AG09309 (cell line): Measurements from ENCODE around the gene PSTPIP1.

Experiments used
- DNase-seq: peaks from one replicate; pipeline ENCODE4 v3.0.0-alpha.2; 2010; ENCODE audit warnings: low read depth
- H3K4me3 ChIP-seq: 2 replicates; pipeline ENCODE4 v1.5.1; 2011; ENCODE audit warnings: mild to moderate bottlenecking, low read depth, low read length, moderate library complexity; ENCODE audit not compliant: control insufficient read depth
- TF ChIP-seq, protein P1 (sequence below): IDR thresholded peaks from 2 replicates; pipeline ENCODE4 v1.5.1; 2011; ENCODE audit warnings: mild to moderate bottlenecking, low read depth, low read length, inconsistent platforms; ENCODE audit not compliant: insufficient read depth, control insufficient read depth; ENCODE audit errors: missing control alignments

Gene PSTPIP1

DNA sequence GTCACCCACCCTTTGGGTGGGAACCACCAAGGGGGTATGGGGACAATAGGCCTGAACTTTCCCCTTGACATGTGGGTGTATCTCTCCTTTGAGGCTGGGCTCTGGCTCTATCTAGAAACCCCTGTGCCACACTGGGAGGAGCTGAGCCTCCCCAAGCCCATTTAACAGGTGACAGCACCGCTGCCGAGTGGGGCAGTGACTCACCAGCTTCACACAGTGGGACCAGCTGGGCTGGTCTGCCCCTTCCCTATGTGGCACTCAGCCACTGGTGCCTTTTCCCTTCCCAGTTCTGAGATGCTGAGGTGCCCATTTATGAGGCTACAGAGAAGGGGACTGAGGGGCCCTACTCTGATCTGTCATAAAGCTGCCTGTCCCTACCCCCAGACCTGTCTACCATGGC is 5.1 kb downstream of the PSTPIP1 start:
- TF ChIP-seq, protein P1, sequence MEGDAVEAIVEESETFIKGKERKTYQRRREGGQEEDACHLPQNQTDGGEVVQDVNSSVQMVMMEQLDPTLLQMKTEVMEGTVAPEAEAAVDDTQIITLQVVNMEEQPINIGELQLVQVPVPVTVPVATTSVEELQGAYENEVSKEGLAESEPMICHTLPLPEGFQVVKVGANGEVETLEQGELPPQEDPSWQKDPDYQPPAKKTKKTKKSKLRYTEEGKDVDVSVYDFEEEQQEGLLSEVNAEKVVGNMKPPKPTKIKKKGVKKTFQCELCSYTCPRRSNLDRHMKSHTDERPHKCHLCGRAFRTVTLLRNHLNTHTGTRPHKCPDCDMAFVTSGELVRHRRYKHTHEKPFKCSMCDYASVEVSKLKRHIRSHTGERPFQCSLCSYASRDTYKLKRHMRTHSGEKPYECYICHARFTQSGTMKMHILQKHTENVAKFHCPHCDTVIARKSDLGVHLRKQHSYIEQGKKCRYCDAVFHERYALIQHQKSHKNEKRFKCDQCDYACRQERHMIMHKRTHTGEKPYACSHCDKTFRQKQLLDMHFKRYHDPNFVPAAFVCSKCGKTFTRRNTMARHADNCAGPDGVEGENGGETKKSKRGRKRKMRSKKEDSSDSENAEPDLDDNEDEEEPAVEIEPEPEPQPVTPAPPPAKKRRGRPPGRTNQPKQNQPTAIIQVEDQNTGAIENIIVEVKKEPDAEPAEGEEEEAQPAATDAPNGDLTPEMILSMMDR = no peak
- DNase-seq = no peak
- H3K4me3 ChIP-seq = no peak overlapping the region

DNA sequence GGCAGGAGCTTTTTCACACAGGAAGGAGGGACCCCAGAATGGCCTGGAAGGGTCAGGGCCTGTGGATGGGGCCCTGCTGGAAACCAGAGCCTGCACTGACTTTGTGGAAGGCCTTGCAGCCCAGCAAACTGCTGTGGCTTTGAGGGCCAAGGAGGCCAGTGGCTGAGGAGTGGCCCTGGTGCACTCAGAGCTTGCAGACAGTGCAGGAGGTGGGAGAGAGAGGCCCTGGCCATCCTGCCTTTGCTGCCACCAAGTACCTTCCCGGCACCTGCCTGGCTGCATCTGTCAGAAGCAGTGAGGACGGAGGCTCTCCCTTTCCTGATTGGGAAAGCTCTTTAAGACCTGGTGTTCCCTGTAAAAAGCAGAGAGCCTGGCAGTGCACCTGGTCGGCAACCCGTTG is 6.4 kb downstream of the PSTPIP1 start:
- no peak overlapping the region for H3K4me3 ChIP-seq
- DNase-seq = no peak
- TF ChIP-seq, protein P1 = no peak

DNA sequence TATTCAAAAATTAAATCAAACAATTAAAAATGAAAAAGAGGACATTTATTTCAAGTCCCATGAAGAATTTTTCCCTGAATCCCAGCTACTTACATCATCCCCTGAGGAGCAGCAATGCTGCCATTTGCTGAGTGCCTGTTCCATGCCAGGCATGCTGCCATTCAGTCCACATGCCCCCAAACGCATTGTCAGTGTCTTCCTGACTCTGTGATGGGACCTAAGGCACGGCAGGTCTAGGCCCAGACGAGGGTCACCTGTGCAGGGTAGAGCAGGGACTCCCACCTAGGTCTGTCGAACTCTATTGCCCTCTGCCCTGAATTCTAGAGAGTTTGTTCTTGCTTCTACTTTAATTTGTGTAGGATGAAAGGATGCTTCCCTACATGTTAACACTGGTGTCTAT is 7.0 kb downstream of the PSTPIP1 start:
- TF ChIP-seq, protein P1 = no peak
- DNase-seq = no peak
- no peak overlapping the region for H3K4me3 ChIP-seq

DNA sequence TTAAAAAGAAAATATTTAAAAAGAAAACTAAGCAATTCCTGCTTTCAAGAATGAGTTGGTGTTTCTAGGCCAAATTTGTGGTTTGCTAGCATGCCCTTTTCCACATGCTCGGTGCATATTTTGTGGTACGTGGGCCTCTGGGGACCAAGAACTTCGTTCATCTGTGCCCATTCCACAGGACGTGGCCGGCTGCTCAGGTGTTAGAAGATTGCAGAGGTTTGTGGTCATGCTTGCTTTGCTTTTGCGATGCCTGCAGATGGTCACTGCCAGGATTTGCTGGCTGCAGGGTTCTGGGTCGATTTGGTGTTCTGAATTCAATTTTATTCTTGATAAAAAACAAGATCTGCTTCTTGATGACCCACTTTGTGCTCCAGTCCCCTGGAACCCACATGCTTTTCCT is 7.5 kb downstream of the PSTPIP1 start:
- H3K4me3 ChIP-seq = no peak overlapping the region
- TF ChIP-seq, protein P1 = no peak
- DNase-seq = no peak

DNA sequence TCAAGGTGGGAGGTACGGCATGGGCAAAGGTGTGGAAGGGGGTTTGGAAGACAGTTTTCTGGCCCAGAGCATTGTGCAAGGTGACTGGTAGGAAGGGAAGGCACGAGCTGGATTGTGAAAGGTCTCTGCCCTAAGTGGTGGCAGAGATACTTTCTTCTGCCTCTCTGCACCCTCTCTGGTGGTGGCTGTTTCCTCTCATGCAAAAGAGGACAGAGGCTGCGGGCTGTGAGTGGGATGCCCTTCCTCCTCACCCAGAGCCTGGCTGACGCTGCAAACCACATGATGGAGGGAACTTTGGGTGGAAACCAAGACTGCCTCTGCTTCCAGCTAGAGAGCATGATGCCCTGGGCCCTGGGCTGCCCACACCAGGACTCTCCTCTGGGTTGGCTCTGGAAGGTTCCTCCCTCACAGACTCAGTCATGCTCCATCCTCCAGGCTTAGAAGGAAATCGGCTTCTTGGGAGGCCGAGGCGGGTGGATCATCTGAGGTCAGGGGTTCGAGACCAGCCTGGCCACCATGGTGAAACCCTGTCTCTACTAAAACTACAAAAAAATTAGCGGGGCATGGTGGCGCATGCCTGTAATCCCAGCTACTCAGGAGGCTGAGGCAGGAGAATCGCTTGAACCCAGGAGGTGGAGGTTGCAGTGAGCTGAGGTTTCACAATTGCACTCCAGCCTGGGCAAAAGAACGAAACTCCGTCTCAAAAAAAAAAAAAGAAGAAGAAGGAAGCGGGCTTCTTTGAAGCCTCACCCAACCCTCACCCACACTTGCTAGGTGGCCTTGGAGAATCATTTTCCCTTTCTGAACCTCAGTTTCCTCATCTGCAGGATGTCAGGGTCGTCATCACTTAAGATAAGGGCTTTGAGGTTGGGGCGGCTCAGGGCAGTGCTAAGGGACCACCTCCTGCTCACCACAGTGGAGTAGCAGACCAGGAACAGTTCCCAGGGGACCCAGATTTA is 8.3 kb downstream of the PSTPIP1 start:
- TF ChIP-seq, protein P1 = no peak
- no peak for DNase-seq
- no peak overlapping the region for H3K4me3 ChIP-seq

DNA sequence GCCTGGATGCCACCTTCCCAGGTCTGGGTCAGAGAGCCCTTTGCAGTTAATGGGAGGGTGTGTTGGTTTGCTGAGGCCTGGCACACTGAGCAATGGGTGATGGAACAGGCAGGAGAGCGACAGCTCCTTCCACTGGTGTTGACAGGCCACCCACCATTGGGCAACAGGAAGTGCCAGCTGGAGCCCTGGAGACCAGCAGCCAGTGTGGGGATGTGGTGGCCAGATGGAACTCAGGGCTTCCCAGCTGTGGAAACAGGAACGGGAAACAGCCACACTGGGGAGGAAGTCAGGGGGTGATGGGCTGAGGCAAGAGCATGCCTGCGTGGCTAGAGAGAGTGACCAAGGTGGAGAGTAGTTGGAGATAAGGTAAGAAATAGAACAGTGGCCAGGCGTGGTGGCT is 9.3 kb downstream of the PSTPIP1 start:
- no peak for DNase-seq
- TF ChIP-seq, protein P1 = no peak
- no peak overlapping the region for H3K4me3 ChIP-seq
